Muscle layer of duodenum (tissue), 2 donors: ENCODE data around the gene DCLRE1B.

Experiments
- H3K27ac ChIP-seq: one replicate; pipeline ENCODE4 v1.7.0; 2013; ENCODE audit warnings: mild to moderate bottlenecking, low read length
- H3K27me3 ChIP-seq: one replicate; pipeline ENCODE4 v1.7.0; 2013; ENCODE audit warnings: low read depth, mild to moderate bottlenecking, control low read depth, low read length
- H3K36me3 ChIP-seq, 2 donors: one replicate each; pipeline ENCODE4 v1.7.0; 2013; ENCODE audit warnings: low read length in 2 of 2, control low read depth in 1 of 2, mild to moderate bottlenecking in 1 of 2; ENCODE audit not compliant: insufficient read depth in 2 of 2, control insufficient read depth in 1 of 2
- H3K4me1 ChIP-seq, 2 donors: one replicate each; pipeline ENCODE4 v1.7.0; 2013; ENCODE audit warnings: low read length in 2 of 2, mild to moderate bottlenecking in 2 of 2, control low read depth in 1 of 2, moderate library complexity in 1 of 2; ENCODE audit not compliant: insufficient read depth in 2 of 2, control insufficient read depth in 1 of 2
- H3K4me3 ChIP-seq, 2 donors: one replicate each; pipeline ENCODE4 v1.7.0; 2013; ENCODE audit warnings: low read length in 2 of 2, low read depth in 1 of 2, mild to moderate bottlenecking in 1 of 2
- H3K9me3 ChIP-seq, 2 donors: one replicate each; pipeline ENCODE4 v1.7.0; 2013; ENCODE audit warnings: low read length in 2 of 2, control low read depth in 1 of 2, mild to moderate bottlenecking in 1 of 2; ENCODE audit not compliant: control insufficient read depth in 1 of 2
- donor health status: healthy.

DCLRE1B gene

DNA sequence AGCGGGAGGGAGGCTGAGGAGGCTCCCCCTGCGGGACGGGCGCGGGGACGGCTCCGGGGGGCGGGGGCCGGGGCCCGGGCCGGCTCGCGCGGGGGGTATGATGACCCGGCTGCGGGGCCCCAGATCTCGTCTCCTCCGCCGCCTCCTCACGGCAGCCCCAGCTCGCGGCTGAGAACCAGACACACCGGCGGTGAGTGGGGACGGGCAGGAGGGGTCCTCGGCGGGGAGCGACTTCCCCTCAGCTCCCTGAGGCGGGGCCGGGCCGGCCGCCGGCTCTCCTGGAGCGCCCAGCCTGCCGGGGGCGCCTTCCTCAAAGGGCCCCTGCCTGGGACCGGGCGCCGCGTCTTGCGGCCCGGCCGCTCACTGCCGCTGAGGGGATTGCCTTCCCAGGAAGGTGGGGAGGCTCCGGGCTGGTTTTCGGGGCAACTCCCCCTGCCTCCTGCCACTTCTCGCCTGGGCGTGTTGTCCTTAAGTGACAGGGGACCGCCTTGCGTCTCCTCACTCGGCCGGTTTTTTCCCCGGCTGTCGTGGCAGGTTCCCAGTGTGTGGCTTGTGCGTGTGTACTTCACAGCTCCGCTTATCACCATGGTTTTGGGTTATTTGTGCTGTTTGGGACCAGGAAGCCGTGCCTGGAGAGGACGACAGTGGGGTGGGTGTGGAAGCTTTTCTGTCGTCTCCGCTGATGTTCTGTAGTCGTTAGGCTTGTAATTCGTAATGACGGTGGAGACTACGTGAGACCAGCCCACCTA, 24.8 kb downstream of the DCLRE1B start:
- Histone ChIP-seq H3K4me1 (peaks cover 18 to 33% of the 10 kb centered on the region in 2 donors), H3K27ac (peak overlapping the region; percentile 94), H3K9me3 (no peaks in the 10 kb centered on the region)

DNA sequence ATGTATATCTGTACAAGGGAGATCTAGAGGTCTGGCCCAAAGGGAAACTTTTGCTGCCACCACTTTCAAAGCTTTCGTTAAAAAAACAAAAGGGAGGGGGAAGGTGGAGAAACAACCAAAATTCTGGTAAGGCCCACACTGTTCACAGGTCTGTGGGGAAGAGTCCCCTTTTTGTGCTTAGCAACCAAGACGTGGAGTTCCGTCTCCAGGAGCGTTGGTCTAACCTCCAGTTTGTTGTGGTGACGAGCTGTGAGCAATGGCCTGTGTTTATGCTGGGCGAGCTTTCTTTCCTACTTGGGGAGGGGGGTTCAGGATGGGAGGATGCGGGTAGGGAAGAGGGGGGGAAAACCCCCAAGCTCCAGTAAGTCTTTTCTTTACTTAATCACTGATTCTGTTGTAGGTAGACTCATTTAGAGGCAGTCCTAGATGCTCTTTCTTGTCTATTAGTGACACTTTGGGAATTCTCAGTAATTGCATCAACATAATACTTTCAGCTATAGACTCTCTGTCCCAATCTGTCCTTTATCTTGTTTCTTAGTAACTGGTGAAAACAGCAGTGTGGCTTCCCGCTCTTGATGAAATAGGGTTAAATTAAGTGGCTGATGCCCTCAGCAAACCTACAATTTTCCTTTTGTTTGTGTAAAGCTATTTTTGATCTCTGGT, 25.5 kb downstream of the DCLRE1B start:
- H3K36me3 ChIP-seq = peaks cover 0 to 21% of the 10 kb centered on the region in 2 donors
- peak overlapping the region; percentile 94 for H3K27ac ChIP-seq
- H3K4me1 ChIP-seq = peaks cover 18 to 33% of the 10 kb centered on the region in 2 donors
- H3K27me3 ChIP-seq = no peaks in the 10 kb centered on the region
- no peaks in the 10 kb centered on the region for H3K9me3 ChIP-seq
- peak overlapping the region; percentile 84 to 92 for H3K4me3 ChIP-seq

More for the DNA sequence above, 24.8 kb downstream of the DCLRE1B start:
- Histone ChIP-seq H3K27me3 (no peaks in the 10 kb centered on the region), H3K36me3 (peaks cover 0 to 21% of the 10 kb centered on the region in 2 donors), H3K4me3 (peak overlapping the region; percentile 84 to 92)

DNA sequence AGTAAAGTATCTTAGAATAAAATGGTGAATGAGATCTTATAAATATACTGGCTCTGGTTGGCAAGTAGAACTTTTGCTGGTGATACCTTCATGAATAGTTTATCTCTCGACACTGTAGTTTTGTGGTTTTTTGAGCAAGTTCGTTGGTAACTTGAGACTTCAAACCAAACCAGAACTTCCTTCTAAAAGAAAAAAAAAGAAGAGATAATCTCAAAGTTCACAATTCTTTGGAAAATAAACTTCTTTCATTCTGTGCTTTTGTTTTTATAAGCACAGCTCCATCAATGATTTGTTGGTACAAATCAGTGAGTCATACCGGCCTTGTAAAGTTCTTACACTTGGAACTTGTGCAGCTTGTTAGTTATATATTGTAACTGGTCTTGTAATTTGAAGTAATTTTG, 26.3 kb downstream of the DCLRE1B start:
- peak overlapping the region; percentile 94 for H3K27ac ChIP-seq
- peaks cover 0 to 21% of the 10 kb centered on the region in 2 donors for H3K36me3 ChIP-seq
- no peaks in the 10 kb centered on the region for H3K9me3 ChIP-seq
- H3K4me1 ChIP-seq = peaks cover 18 to 33% of the 10 kb centered on the region in 2 donors
- H3K4me3 ChIP-seq = peak overlapping the region; percentile 84 to 92
- H3K27me3 ChIP-seq = no peaks in the 10 kb centered on the region

DNA sequence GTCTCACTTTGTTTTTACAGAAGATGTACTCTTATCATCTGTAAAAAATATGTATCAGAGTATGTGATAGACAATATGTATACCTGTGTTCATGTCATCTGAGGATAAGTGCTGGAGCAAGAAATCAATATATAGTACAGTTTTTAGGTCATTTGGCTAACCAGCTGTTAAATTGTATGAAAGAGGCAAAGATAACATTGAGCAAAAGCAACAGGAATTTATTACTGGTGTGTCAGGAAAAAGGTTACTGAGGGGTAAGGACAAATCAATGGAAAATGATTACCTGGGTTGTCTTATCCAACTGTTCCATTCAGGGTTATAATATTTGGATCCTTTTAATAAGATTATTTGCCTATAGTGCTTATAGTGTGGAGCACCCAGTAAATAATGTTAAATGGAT, 28.9 kb downstream of the DCLRE1B start:
- H3K27me3 ChIP-seq = no peaks in the 10 kb centered on the region
- H3K4me3 ChIP-seq = no peak overlapping the region
- H3K4me1 ChIP-seq = peaks cover 18 to 45% of the 10 kb centered on the region in 2 donors
- H3K27ac ChIP-seq = no peak overlapping the region
- peaks cover 0 to 15% of the 10 kb centered on the region in 2 donors for H3K36me3 ChIP-seq
- no peaks in the 10 kb centered on the region for H3K9me3 ChIP-seq

DNA sequence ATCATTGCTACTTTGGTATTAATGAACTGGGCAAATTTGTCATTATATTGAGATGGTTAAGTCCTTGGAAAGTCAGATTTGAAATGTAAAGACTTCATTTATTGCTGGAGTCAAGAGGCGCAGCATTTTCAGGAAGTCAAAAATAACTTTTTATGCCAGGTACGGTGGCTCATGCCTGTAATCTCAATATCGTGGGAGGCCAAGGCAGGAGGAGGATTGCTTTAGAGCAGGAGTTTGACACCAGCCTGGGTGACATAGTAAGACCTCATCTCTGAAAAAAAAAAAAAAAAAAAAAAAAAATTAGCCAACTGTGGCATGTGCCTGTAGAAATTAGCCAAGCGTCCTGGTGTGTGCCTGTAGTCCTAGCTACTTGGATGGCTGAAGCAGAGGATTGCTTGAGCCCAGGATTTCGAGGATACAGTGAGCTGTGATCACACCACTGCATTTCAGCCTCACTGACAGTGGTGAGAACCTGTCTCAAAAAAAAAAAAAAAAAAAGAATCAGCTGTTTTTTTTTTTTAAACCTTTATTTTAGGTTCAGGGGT, 29.5 kb downstream of the DCLRE1B start:
- Histone ChIP-seq H3K36me3 (peaks cover 0 to 12% of the 10 kb centered on the region in 2 donors), H3K27ac (no peak overlapping the region), H3K27me3 (no peaks in the 10 kb centered on the region), H3K9me3 (no peaks in the 10 kb centered on the region), H3K4me1 (peaks cover 18 to 48% of the 10 kb centered on the region in 2 donors), H3K4me3 (no peak overlapping the region)

DNA sequence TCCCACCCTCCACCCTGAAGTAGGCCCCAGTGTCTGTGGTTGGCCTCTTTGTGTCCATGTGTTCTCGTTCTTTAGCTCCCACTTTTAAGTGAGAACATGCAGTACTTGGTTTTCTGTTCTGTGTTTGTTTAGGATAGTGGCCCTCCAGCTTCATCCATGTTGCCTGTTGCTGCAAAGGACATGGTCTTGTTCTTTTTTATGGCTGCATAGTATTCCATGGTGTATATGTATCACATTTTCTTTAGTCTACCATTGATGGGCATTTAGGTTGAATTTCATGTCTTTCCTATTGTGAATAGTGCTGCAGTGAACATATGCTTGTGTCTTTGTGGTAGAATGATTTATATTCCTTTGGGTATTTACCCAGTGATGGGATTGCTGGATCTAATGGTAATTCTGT, 30.1 kb downstream of the DCLRE1B start:
- H3K4me3 ChIP-seq = no peak overlapping the region
- H3K27me3 ChIP-seq = no peaks in the 10 kb centered on the region
- H3K4me1 ChIP-seq = peaks cover 18 to 48% of the 10 kb centered on the region in 2 donors
- no peaks in the 10 kb centered on the region for H3K9me3 ChIP-seq
- no peak overlapping the region for H3K27ac ChIP-seq
- peaks cover 0 to 7% of the 10 kb centered on the region in 2 donors for H3K36me3 ChIP-seq

DNA sequence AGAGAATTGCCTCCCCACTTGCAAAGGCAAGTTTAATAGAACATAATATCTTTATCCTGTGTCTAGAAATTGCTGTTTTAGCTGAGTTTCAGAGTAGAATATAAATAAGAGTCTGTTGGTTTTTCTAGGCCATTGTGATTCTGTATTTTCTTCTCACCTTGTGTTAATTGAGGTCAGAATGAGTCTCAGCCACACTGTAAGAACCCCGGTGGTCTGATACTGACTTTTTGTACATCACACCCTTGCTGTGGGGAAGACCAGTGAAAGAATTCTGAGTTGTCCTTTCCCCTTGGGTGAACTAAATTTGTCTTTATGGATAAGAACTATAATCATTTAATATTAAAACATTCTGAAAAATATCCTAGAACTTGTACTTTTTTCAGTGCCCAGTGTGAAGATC, 30.8 kb downstream of the DCLRE1B start:
- Histone ChIP-seq H3K4me1 (peaks cover 14 to 44% of the 10 kb centered on the region in 2 donors), H3K27me3 (no peaks in the 10 kb centered on the region), H3K9me3 (no peaks in the 10 kb centered on the region), H3K27ac (no peak overlapping the region), H3K36me3 (peaks cover 0 to 1% of the 10 kb centered on the region in 2 donors), H3K4me3 (no peak overlapping the region)

DNA sequence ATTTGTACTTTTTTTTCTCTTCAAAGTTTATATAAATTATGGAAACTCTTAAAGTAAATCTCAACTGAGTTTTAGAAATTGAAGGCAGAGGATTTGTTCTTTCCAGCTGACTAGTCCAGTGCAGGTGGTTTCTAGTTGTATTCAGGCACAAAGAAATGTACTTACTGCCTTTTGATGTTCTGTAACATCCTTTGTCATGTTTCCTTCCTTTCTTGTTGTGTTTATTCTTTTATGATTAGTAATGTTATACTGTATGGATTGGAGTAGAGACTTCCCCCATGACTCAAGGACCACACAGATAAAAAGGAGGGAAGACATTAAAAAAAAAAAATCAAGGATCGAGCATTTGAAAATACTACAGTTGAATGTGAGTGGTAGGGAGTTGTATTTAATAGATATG, 32.0 kb downstream of the DCLRE1B start:
- Histone ChIP-seq H3K4me1 (peaks cover 3 to 32% of the 10 kb centered on the region in 2 donors), H3K9me3 (no peaks in the 10 kb centered on the region), H3K4me3 (no peak overlapping the region), H3K27me3 (no peaks in the 10 kb centered on the region), H3K36me3 (peaks cover 0 to 6% of the 10 kb centered on the region in 2 donors), H3K27ac (no peak overlapping the region)

DNA sequence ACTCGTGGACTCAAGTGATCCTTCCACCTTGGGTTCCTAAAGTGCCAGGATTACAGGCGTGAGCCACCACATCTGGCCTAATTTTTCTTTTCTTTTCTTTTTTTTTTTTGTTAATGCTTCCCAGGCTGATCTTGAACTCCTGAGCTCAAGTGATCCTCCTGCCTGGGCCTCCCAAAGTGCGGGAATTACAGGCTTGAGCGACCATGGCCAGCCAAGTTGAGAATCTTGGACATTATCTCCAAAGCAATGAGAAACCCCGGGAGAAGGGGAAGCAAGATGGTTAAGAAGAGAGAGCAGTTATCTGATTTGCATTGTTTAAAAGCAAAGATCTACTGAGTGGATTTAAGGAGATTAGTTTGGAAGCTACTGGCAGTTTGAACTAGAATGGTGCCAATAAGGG, 33.1 kb downstream of the DCLRE1B start:
- Histone ChIP-seq H3K27me3 (no peaks in the 10 kb centered on the region), H3K9me3 (no peaks in the 10 kb centered on the region), H3K4me1 (peaks cover 0 to 23% of the 10 kb centered on the region in 2 donors), H3K27ac (no peak overlapping the region), H3K4me3 (no peak overlapping the region), H3K36me3 (peaks cover 2 to 6% of the 10 kb centered on the region in 2 donors)

DNA sequence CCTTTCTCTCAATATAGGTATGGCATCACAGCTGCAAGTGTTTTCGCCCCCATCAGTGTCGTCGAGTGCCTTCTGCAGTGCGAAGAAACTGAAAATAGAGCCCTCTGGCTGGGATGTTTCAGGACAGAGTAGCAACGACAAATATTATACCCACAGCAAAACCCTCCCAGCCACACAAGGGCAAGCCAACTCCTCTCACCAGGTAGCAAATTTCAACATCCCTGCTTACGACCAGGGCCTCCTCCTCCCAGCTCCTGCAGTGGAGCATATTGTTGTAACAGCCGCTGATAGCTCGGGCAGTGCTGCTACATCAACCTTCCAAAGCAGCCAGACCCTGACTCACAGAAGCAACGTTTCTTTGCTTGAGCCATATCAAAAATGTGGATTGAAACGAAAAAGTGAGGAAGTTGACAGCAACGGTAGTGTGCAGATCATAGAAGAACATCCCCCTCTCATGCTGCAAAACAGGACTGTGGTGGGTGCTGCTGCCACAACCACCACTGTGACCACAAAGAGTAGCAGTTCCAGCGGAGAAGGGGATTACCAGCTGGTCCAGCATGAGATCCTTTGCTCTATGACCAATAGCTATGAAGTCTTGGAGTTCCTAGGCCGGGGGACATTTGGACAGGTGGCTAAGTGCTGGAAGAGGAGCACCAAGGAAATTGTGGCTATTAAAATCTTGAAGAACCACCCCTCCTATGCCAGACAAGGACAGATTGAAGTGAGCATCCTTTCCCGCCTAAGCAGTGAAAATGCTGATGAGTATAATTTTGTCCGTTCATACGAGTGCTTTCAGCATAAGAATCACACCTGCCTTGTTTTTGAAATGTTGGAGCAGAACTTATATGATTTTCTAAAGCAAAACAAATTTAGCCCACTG, 35.5 kb downstream of the DCLRE1B start:
- peaks cover 5 to 6% of the 10 kb centered on the region in 2 donors for H3K36me3 ChIP-seq
- no peaks in the 10 kb centered on the region for H3K9me3 ChIP-seq
- no peak overlapping the region for H3K4me3 ChIP-seq
- no peak overlapping the region for H3K27ac ChIP-seq
- no peaks in the 10 kb centered on the region for H3K27me3 ChIP-seq
- H3K4me1 ChIP-seq = peaks cover 0 to 19% of the 10 kb centered on the region in 2 donors

DNA sequence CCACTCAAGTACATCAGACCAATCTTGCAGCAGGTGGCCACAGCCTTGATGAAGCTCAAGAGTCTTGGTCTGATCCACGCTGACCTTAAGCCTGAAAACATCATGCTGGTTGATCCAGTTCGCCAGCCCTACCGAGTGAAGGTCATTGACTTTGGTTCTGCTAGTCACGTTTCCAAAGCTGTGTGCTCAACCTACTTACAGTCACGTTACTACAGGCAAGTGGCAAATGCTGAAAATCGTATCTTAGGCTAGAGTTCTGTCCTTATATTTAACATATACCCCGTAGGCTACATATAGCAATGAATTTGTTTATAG, 36.1 kb downstream of the DCLRE1B start:
- Histone ChIP-seq H3K27ac (no peak overlapping the region), H3K36me3 (peaks cover 5 to 6% of the 10 kb centered on the region in 2 donors), H3K4me3 (no peak overlapping the region), H3K9me3 (no peaks in the 10 kb centered on the region), H3K27me3 (no peaks in the 10 kb centered on the region), H3K4me1 (peaks cover 2 to 19% of the 10 kb centered on the region in 2 donors)
